Sciatic nerve (tissue), 2 donors: Measurements from ENCODE around the gene FASTKD3. TPM values are rescaled to one million over a fixed set of nuclear protein-coding genes. Genes with fewer than 3 reads are reported as not detected.
A peak's percentile ranks its signal among the peaks of the same experiment; 100 is the strongest.

Experiments
- ATAC-seq: fragments of 200-7000 bp; cut with Tn5 transposase; one replicate; pipeline ENCODE4 v1.9.1; 2020; ENCODE audit warnings: mild to moderate bottlenecking, moderate library complexity
- DNase-seq: peaks from one replicate; pipeline ENCODE4 v3.0.0-alpha.2; 2020; ENCODE audit warnings: low spot score
- intact Hi-C: fragments of 100-400 bp; cut with DNase I; formaldehyde crosslinking; loops from one replicate; pipeline ENCODE4 v1.14.2; 2022
- total RNA-seq: library from RNA; stranded (reverse); fragmentation: NEBNext Ultra II Directional; extraction: Animal tissue kit (Norgen Biotek cat#: 25700); gene quantifications from one replicate; pipeline ENCODE4 v1.2.1, GENCODE V29; 2021
- donor health status: DM: no; HTN: no; CAD: no.
- donor health status: DM: no; HTN: no; CAD: no.

Gene FASTKD3
- total RNA-seq, 1 donor from 2014 or later = 6.0 TPM

DNA sequence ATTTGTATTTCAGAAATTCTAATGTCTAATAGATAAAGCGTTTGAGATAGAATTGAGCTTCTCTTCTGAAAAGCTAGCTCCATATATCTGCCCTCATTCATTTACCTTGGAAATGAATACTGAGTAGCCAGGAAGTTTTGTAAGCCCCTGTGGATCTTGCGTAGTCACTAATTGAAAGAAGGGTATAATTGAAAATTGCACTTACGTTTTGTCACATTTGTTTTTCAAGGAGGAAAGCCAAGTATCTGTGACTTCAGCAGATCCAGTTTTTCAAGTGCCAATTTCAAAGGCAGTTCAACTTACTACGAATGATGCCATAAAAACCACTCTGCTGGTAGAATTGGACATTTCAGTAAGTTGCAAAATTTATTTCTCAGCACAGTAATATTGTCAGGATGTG lies 14.1 kb upstream of the FASTKD3 start:
- DNase-seq (no peak), ATAC-seq (no peak)
- intact Hi-C loops = no loop called here

- no peak for DNase-seq
- intact Hi-C loops = no loop called here
- ATAC-seq = no peak
Observed at GRCh38 chr5:7881816-7882215, 13.0 kb upstream of the FASTKD3 start.

DNA sequence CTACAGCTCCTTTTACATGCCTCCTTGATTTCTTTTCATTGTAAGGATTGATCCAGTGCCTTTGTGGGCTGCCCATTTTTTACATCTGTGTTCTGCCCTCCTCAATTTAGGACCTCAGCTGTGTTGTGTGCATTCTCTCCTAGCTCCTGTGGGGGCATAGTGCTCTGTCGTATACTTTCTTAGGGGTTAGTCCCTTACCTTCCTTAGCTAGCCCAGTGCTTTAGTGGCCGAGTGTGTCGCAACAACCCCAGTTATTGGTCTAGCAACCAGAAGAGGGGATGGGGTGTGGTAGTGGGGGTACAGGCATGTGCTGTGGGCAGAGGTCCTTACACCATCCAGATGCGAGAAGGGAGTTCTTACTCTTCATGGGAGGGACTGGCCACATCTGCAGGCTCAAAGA lies 12.3 kb upstream of the FASTKD3 start:
- ATAC-seq (no peak), DNase-seq (no peak)
- intact Hi-C loops = no loop called here

DNA sequence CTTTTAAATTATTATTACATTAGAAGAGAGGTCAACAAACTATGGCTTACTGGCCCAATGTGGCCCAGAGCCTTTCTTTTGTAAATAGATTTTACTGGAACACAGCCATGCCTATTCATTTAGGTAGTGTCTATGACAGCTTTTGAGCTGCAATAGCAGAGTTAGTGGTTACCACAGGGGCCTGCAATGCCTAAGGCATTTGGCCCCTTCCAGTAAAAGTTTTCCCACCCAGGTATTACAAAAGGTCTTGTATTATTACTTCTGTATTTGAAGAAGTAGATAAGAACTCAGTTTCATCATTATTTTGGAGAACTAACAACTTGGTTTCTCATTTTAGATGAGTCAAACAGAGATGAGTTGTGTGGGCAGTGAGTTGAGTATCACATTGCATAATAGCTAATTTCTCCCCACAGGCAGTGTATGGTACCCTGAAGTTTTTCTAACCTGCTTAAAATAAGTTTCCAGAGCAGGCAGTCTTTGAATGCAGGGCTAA lies 9.6 kb upstream of the FASTKD3 start:
- intact Hi-C loops = no loop called here
- ATAC-seq (peak; percentile 41), DNase-seq (no peak)

- ATAC-seq = no peak
- no peak for DNase-seq
- intact Hi-C loops = no loop called here
Observed at GRCh38 chr5:7877851-7878250, 9.0 kb upstream of the FASTKD3 start.

DNA sequence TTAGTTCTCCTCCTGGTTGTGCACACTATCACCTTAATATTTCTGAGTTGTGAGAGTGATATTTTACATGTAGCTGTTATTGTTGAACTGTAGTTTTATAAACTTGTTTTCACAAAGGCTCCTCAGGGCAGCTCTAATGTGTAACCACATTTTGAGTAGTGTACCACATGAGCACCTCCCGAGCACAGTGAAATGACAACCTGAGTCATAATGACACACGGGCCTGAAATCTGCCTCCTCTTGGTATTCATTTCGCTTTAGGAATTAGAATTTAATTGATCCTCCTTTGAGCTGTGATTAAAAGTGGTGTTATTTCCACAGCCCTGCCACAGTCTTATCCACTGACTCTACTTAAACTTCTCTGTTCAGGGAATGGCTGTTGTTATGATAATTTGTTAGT lies 8.0 kb upstream of the FASTKD3 start:
- DNase-seq (no peak), ATAC-seq (no peak)
- intact Hi-C loops = no loop called here

DNA sequence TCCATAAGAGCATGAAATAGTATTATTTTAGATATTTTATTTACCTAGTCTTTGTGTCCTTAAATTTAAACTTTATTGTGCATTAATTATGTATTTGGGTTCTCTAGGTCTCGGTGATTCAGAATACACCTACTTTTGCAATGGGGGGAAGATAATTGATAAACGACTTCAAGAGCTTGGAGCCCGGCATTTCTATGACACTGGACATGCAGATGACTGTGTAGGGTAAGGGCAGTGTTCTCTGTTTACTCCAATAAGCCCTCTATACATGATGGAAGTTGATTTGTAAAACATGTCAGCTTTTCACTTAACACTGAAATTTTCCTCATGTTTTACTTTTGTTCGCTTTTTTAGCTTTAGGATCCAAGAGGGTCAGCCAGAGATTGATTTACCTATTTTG lies 6.3 kb upstream of the FASTKD3 start:
- intact Hi-C loops = no loop called here
- ATAC-seq (no peak), DNase-seq (no peak)

- DNase-seq = no peak
- intact Hi-C loops = no loop called here
- ATAC-seq = no peak
Observed at GRCh38 chr5:7874639-7875038, 5.8 kb upstream of the FASTKD3 start.

DNA sequence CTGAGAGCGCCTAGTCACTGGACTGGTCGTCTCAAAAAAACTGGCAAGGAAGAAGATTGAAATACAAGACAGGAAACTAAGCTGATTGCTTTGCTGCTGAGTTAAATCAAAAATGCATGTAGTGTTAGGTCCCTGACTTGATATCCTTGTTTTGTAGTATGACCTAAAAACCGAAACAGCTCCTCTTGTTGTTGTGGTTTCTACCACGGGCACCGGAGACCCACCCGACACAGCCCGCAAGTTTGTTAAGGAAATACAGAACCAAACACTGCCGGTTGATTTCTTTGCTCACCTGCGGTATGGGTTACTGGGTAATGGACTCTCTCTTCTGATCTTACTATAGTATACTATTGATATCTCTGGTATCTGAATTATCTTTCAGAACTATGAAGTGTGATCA lies 4.4 kb upstream of the FASTKD3 start:
- intact Hi-C loops = no loop called here
- no peak for DNase-seq
- ATAC-seq = no peak

- intact Hi-C loops = no loop called here
- ATAC-seq (no peak), DNase-seq (no peak)
Observed at GRCh38 chr5:7872517-7873130, 3.8 kb upstream of the FASTKD3 start.

GRCh38 chr5:7871653-7872052 lies 2.8 kb upstream of the FASTKD3 start:
- intact Hi-C loops = no loop called here
- DNase-seq (no peak), ATAC-seq (no peak)

DNA sequence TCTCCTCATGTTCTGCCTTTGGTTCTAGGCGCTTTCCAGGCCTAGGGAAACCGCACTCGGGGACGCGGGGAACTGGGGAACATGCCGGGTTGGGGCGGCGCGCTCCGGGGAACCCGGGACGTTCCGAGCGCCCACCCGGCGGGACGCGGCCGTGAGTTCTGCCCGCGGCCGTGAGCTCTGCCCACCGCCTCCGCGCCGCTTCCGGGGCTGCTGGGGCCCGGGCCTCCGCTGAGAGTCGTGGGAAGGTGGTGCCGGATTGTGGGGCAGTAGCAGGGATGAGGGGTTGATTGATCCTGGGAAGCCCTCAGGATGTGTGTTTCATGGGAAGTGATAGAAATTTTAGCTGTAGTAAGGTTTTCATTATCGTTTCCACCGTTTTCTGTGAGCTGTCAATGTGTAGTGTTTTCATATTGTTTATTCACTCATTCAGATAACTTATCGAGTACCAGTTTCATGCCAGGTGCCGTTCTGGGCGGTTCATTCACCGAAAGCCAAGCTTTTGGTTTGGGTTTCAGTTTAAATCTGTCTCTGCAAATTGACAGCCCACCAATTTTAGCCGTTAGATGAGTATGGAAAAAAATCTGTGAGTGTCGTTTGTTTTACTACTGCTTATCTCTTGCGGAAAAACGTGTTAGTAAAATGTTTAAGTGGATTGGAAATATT lies 774 bp upstream of the FASTKD3 start:
- ATAC-seq (peak; percentile 20), DNase-seq (no peak)
- intact Hi-C loops = no loop called here

GRCh38 chr5:7868427-7868772 lies 431 bp downstream of the FASTKD3 start:
- DNase-seq = no peak
- ATAC-seq = peak; percentile 3
- intact Hi-C loops = no loop called here

DNA sequence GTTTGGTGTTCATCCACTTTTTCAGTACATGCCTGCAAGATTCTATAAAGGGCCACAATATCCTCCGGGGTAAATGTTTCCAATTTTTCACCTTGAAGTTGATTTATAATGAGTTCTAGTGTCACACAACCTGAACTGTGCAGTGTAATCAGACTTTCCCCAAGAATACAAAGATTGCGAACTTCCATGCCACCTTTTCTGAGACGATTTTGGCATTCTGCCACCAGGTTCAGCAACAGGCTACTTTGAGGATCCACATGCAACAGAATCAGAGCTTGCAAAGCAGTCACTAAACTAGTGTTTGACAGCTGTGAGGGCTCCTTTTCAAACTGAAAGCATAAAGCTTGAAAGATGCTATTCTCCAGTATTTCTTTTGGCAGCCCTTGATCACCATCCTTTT lies 1.6 kb downstream of the FASTKD3 start:
- DNase-seq (no peak), ATAC-seq (no peak)
- intact Hi-C loops = no loop called here

DNA sequence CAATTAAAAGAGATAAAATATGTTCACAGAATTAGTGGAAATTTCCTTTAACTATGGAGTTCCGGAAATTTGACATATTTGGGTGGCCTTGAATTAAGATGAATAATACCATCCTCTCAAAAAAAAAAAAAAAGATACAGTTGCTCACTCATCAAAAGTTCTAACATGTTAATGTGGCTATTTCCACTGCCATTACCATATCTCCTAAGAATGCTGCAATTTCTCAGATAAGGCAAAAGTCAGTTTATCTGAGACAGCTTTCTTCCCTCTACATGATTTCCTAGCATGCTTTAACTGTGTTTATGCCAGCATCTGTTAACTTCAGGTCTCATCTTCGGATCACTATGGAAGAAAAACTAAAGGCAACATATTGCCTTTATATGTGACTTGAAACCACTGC lies 2.6 kb downstream of the FASTKD3 start:
- ATAC-seq = no peak
- no peak for DNase-seq
- intact Hi-C loops = no loop called here

DNA sequence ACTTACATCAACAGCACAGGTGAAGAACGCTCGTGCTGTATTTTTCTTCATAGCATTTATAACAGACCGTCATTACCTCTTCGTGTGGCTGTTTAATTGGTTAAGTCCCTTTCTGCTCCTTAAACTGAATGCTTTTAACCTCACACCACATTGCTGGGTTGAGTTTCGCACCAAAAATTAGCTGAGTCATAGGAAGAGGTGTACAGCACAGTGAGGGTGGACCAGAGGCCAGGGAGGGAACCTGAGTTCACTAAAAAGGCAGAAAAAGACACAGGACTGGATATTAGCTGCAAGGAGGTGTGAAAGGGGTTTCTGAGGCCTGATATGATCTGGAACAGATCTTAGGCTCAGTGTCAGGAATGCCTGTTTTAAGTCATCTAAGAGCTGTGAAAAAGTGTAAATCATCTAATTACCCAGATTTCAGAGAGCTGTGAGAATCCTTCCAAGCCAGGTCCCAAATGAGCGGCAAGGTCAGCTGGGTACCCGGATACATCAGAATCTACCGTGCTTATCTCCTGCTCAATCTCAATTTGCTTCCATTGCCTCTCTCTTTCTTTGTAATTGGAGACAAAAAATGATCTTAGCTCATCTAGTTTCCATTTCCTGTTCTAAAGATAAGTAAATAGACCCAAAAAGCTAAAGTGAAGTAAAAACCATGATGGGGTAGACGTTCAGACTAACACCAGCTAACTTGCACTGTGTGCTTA lies 10.8 kb downstream of the FASTKD3 start:
- no peak for ATAC-seq
- intact Hi-C loops = no loop called here
- DNase-seq = no peak

- no peak for ATAC-seq
- intact Hi-C loops = no loop called here
- no peak for DNase-seq
Observed at GRCh38 chr5:7857361-7857760, 11.5 kb downstream of the FASTKD3 start.

GRCh38 chr5:7856855-7857254 lies 12.0 kb downstream of the FASTKD3 start:
- ATAC-seq = peak; percentile 69
- DNase-seq = no peak
- intact Hi-C loops = no loop called here

DNA sequence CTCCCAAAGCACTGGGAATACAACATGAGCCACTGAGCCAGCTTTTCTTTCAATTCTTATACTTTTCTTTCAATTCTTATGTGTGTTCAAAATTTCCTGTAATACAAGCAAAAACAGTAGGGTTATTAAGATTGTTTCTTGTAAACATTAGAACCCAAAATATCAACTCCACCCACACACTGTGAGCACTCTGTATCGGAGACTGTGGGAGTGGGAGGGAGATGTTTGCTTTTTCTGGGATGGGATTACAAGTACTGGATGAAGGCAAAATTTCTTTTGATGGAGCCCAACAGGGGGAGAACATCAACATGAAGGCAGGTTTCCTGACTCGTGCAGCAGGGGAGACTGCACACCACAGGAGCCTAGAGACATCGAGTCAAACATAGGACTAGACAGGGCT lies 13.2 kb downstream of the FASTKD3 start:
- ATAC-seq (no peak), DNase-seq (no peak)
- intact Hi-C loops = no loop called here

DNA sequence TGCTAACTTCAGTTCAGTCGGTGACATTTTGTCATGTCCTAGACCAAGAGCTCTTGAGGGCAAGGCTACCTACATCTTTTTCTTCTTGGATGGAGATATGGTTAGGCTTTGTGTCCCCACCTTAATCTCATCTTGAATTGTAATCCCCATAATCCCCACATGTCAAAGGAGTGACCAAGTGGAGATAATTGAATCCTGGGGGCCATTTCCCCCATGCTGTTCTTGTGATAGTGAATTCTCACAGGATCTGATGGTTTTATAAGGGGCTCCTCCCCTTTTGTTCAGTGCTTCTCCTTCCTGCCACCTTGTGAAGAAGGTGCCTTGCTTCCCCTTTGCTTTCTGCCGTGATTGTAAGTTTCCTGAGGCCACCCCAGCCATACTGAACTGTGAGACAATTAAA lies 15.8 kb downstream of the FASTKD3 start:
- ATAC-seq = no peak
- no peak for DNase-seq
- intact Hi-C loops = no loop called here

GRCh38 chr5:7852542-7852941 lies 16.3 kb downstream of the FASTKD3 start:
- intact Hi-C loops = no loop called here
- DNase-seq (no peak), ATAC-seq (no peak)
